ENCODE data around the gene EML6.
"Not testable (repeated sequence)": the region's sequence is repeated elsewhere in the genome, so short reads cannot be mapped to it uniquely, and the experiment has no call there.

EML6 gene

DNA sequence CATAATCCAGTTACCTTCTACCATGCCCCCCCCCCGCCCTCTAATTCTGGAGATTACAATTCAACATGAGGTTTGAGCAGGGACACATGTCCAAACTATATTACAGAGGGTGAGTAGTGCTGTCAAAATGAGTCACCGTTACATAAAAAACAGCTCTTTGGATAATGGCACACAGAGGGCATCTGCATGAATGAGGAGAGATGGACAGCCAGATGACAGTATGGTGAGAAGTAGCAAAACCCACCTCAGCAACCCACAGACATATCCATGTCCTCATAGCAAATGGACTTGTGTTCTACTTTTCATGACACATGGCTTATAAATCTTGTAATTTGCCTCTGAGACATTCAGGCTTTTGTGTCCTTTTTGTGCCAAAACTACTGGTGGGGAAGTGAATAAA is 132.0 kb downstream of the EML6 start:
- DNase-seq, result no peak

DNA sequence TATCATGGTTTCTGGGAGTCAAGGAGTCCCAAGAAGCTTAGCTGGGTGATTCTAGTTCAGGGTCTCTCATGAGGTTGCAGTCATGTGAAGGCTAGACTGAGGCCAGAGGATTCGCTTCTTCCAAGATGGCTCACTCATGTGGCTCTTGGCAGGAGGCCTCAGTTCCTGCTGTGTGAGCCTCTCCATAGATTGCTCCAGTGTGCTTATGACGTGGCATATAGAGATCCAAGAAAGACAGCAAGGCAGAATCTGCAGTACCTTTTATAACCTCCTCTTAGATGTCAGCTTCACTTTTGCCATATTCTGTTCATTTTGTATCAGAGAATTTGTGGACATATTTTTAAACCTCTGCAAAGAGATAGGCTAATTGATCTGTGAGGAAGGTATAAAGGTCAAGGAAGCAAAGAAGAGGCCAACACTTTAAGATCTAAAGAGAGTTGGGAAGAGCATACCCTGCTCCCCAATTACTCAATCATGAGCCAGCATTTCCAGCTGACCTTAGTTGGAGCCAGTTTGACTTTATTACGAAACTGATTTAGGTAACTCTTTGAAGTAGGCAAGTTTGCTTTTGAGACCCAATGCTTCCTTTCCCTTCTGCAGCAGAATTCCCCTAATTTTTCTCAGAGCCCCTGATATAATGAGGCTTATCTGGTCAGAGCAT is 134.7 kb downstream of the EML6 start:
- no peak for DNase-seq

DNA sequence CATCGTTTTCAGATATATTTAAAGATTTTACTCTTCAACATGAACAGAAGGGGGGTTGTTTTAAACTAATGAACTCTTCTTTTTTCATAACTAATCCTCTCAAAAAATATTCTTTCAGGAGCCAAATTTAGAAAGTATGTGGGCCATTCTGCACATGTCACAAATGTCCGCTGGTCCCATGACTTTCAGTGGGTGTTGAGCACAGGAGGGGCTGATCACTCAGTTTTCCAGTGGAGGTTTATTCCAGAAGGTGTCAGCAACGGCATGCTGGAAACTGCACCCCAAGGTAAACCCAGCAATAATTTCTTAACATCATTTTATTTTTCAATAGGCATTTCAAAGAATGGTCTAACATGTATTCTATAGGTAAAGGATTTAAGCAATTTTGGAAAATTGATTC is 136.0 kb downstream of the EML6 start:
- no peak for DNase-seq

DNA sequence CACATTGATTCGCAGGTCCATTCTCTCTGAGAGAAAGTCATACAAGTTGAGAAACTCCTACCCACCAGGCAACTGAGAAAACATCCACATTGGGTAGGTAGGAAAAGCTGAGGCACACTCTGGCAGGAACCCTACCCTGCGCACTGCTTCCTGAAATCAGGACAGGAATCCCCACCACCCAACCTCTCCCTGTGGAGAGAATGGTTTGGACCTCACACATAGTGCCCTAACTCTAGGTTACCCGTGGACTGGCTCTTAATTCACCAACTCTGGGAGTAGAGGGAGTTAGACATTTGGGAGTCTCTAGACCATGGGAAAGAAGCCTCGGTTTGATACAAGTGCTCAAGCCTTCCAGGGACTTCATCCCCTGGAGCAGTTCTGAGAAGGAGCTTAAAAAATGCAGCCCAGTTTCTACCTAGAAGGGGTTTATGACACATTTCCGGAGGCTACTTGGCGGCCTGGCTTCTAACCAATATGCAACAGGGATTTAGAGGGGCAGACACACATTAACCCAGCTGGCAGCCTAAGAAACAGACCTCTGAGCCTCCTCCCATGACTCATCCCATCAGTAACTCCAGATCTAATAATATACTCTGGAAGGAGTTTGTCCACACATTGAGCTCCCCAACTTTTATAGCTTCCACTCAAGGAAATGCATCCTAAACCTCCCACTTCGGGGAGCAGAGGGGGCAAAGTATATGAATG is 136.7 kb downstream of the EML6 start:
- DNase-seq, result no peak

DNA sequence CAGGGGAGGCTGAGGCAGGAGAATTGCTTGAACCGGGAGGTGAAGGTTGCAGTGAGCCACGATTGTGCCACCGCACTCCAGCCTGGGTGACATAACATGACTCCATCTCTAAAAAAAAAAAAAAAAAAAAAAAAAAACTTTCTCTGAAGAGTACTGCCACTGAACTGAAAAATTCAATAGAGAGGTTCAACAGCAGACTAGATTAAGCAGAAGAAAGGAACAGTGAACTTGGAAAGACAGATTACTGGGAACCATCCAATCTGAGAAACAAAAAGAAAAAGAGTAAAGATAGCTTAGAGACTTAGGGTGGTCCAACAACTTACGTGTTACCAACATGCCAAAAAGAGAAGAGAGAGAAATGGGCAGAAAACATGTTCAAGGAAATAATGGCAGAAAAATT is 138.8 kb downstream of the EML6 start:
- no peak for DNase-seq

DNA sequence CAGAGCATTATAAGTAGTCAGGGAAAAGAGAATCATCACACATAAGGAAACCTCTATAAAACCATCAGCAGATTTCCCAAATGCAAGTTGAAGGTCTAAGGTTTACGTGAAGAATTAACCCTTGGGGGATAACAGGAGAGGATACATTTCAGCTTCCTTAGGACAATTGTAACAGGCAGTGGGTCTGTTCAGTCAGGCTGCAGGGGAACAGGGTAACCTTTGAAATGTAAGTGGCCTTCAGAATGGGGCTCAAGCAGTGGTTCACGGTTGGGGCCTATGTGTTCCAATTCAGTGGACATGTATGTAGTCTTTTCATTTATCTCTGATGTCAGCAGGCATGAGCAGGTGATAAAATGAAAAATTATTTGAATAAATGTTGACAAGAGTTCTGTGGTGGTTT is 139.3 kb downstream of the EML6 start:
- no peak for DNase-seq

DNA sequence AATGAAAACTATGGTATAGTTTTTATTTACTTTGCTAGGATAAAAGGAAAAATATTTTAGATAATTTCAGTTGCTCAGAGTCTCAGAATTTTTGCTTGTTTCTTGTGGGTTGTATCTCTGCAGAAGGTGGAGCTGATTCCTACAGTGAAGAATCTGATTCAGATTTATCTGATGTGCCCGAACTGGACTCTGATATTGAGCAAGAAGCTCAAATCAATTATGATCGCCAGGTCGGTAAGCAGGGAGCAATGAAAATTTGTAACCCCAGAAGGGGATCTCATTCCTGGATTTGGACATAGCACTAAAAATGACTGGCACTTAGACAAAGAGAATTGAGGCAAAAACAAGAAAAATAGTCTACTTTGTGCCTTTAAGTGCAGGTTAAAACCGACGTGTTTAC is 140.2 kb downstream of the EML6 start:
- no peak for DNase-seq

DNA sequence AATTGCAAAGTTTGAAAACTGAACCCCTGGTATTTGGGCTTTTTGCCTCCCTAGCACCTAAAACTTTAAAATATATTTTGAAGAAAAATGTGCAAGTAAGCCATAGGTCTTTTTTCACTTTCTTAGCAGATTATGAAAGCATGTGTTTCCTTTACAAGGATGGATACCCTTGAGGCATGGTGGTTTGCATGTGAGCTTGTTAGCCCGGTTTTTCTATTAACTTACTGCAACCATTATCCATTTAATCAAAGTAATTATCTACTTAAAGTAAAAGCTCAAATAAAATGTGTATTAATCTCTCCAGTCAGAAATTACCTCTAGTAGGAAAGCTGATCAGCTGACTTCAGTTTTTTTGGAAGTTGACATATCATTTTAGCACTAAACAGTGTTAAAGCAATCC is 140.6 kb downstream of the EML6 start:
- no peak for DNase-seq

DNA sequence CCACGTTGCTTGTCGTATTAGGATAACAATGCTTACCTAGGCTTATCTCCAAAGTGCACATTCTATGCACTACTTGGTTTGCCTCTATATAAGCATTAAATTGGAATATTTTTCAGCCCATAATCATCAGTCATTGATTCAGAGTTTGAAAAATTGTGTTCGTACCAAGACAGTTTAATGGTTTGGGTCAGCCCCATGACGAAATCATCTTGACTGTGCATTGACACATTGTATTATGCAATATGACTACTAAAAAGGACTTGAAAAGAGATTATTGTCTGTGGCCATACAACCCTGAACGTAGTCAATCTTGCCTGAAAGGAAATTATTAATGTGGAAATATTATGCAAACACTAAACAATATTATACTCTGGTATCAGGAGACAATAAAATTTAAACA is 141.3 kb downstream of the EML6 start:
- DNase-seq, result no peak

DNA sequence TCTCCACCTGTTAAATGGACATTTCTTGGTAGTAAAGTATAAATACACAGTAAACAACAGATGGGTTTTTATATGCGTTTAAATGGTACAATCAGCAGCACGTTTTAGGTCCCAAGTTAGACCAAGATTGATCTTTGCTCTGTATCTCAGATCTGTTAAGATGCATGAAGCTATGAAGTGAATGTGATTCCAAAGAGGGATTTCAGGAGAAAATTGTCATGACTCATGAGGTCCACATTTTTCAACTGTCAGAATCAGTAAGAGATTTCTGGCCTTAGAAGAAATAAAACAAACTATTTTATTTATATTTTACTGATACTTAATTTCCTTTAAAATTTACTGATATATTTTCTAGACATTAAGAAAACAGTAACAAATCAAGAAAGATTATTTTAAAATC is 142.7 kb downstream of the EML6 start:
- no peak for DNase-seq

DNA sequence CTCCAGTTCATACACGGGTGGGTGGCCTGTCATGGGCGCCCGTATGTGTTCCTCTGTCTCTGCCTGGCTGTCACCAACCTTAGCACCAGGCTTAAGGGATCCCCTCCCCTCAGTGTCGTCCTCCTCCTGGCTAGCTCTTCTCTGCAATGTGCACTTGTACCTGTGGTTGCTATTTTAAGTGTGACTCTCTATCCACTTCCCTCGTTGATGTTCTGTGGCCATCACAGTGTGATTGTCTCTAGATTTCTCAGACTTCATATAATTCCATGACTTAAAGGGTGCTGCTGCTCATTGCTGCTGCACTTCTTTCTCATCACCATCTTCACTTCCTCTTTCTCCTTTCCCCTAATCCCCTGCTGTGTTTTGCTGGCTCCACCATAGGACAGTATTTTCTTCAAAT is 143.4 kb downstream of the EML6 start:
- DNase-seq, result no peak

DNA sequence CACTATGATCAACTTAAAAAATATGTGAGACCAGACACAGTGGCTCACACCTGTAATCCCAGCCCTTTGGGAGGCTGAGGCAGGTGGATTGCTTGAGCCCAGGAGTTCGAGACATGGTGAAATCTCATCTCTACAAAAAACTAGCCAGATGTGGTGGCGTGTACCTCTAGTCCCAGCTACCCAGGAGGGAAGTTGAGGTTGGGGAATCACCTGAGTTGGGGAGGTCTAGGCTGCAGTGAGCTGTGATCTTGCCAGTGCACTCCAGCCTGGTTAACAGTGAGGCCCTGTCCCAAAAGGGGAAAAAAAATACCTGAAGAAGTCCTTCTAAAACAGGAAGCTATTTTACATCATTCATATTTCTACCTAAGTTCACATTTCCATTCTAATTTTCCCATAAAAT is 144.0 kb downstream of the EML6 start:
- no peak for DNase-seq

DNA sequence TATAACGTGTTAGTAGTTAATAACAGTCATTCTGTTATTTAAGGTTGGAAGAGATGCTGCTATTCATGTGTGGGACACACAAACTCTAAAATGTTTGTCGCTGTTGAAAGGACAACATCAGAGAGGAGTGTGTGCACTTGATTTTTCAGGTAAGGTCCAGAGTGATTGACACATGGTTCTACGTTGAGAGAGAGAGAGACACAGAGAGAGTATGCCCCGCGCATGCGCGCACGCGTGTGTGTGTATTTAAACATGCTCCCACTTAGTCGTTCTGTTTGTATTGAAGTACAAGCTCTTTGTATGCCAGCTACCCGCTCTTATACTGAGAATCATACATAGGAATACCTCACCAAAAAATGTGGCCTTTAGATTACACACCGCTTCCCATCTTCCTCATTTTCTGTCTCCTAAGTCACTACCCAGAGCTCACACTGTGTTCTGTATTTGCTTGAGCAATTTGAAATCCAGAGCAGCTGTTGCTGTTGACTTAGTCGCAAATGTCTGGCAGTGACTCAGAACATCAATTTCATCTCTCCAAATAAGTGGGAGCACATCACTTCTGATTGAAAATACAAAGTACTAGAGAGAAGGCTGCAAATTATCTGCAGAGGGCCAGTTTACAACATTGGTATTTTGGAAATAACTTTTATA is 148.1 kb downstream of the EML6 start:
- no peak for DNase-seq

DNA sequence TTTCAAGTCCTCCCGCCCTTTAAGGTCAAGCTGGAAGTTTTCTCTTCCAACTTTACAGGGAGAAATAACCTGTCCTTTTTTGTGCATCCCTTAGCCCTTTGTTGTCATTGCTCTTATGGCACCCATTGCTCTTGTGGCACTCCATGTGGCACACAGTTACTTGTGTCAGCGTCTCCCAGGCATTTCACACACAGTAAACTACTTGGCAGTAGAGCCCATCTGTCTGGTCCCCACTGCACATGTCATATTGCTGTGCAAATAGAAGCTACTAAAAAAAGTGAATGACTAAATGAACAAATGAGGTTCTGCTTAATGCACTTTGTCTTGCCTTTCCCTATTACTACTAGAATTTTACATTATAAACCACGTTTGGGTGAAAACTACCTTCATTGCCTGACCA is 149.3 kb downstream of the EML6 start:
- no peak for DNase-seq

DNA sequence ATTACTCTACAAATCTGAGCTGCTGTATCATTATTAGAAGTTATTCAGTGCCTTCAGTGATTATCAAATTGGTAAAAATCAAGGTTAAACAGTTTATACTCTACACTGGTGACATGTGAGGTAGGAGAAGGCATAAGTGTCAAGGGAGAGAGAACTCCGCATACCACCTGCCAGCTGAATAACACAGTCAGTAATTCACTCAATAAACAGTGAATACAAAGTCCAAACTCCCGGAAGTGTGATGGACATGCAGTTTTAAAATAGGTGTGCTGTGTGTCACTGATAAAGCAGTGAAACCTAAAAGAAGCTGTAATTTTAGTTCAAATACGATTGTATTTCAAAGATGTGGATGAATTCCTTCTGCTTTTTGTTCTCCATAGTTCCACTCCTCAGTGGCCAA is 149.8 kb downstream of the EML6 start:
- not testable (repeated sequence) for DNase-seq

DNA sequence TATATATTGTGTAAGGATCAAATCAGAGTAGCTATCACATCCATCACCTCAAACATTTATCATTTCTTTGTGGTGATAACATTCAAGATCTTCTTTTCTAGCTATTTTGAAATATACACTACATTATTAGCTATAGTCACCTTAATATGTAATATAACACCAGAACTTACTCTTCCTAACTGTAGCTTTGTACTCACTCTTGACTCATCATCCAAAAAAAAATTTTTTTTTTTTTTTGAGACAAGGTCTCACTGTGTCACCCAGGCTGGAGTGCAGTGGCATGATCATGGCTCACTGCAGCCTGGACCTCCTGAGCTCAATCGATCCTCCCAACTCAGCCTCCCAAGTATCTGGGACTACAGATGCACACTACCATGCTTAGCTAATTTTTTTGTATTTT is 153.3 kb downstream of the EML6 start:
- DNase-seq, result no peak

DNA sequence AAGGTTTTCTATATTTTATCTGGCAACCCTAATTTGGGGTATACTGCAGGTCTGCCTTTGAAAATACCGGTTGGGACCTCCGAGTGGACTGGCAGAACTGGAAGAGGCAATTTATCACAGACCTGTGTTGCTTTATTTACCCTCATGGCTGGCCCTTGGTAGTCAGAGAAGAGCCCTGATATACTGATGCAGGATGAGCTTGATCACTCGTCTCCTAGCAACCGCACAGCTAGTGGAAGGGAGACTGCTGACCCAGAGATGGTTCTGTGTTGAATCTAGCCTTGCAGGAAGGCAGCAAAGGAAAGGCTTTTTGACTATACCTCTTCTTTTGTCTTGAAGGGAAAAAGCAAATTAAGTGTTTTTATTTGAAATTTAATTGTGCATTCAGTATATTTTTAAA is 154.7 kb downstream of the EML6 start:
- no peak for DNase-seq

DNA sequence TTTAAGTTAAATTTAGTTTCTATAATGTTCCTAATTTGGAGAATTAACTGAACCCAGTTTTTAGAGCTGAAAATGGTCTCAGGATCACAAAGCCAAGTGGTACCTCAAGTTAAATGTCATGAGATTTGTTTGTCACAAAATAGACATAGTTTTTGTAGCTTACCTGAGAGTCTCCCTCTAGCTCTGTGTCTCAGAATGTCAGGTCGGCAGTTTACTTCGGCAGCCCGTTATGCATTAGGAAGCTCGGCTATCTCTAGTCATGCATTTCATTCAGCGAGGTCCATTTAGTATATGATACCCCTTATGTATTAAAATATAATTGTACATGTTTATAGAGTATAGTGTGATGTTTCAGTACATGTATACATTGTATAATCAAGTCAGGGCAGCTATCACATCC is 155.6 kb downstream of the EML6 start:
- DNase-seq, result no peak

DNA sequence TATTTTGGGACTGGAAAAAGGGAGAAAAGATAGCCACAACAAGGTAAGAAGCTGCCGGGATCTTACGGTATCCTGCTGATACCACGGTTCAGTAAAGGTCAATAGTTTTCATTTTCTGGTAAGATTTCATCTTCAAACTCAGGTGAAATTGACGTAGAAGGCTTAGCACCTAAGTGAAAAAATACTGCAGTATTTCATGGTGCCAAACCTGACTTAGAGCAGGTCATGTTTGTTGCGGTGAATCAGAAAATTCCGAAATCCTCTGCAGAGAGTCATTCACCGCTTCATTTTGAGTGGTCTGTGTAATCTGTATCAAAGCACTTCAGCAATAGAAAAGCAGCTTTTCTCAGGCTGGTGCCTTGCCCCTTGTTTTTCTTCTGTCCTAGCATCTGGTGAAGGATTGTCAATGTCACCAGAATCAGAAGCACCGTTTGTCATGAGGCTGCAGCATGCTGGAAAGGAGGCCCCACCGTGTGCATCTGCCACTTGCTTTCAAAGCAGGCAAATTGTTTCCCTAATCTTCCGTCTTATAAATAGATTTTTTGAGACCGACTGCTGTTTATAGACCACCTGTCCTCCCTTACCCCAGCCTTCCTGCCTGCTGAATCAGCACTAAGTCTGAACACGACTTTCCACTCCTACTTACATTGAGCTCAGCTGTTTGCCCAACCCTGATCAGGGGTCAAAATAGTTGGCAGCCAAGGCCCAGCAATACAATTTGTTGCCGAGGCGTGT is 156.3 kb downstream of the EML6 start:
- DNase-seq, result no peak

DNA sequence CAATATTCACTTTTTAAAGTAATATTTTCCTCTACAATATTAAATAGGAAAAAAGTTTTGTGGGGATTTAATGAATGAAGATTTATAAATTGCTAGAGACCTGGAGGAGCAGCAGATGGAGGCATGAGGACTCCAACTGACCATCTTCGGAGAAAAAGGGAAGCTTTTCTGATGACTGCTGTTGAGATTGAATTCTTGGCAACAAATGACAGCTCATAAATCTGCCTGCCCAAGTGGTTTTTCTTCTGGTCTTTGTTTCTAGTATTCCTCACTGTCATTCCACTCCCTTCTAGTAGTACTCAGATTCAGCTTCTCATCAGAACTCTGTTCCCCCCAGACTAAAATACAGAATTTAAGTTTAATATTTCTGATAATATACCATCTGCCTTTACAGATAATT is 157.0 kb downstream of the EML6 start:
- DNase-seq, result no peak

DNA sequence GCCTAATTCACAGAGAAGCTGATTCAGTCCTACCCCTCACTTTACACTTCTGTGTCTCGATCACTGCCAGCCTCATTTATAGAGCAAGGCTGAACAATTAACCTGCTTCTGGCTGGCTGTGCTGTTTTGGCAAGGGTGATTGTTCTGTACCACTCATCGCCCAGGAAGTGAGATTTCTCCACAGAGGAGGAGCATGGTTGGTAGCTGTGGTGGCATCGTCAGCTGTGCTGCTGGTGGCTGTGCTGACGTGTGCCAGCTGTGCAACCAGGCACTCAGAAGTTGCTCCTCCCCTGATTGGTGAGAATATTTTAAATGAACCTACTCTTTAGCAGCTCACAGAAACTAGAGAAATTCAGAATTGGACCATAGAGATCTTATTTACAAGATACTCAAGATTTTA is 158.3 kb downstream of the EML6 start:
- DNase-seq, result no peak

DNA sequence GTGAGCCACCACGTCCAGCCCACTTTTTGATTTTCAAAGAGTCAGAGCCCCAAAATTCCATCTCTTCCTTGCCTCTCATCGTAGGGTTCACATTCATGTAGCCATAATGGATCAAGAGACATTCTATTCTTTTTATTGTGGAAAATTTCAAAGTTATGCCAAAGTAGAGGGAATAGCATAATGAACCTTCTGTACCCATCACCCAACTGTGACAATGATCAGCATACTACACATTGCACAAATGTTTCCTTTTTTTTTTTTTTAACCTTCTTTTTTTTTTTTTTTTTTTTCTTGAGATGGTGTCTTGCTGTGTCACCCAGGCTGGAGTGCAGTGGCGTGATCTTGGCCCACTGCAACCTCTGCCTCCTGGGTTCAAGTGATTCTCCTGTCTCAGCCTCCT is 162.4 kb downstream of the EML6 start:
- DNase-seq, result no peak

DNA sequence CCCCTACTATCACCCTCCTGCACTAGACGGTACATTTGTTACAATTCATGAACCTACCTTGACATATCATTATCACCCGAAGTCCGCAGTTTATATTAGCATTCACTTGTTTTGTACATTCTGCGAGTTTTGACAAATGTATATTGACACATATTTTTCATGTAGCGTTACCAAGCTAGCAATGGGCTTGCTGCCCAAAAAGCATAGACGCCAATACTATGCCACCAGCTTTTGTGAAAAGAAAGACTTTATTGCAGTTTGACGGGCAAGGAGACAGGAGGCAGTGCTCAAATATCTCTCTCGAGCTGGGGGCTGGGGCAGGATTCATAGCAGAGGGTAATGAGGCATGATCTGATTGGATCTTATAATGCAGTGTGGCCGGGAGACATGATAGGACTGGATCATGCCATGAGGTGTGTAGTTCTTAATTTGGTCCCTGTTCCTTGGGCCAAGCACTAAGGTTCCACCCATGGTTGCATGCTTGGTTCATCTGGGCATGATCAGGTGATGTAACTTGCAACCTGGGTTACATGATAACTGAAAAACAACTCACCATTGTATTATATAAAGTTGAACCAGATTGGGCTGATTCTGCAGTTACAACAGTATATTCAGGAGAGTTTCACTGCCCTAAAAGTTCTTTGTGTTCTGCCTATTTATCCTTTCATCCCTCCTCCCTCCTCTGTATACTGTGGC is 164.5 kb downstream of the EML6 start:
- no peak for DNase-seq
